CD4-positive, alpha-beta T cell treated with Interleukin-10 for 1 hour (primary cell): ENCODE results near the gene ERBB4.
"Not testable (repeated sequence)": the region's sequence is repeated elsewhere in the genome, so short reads cannot be mapped to it uniquely, and the experiment has no call there.

Experiments used
- DNase-seq: peaks from one replicate; pipeline ENCODE4 v3.0.0-alpha.2; 2020

The ERBB4 gene

GRCh38 chr2:211665299-211665698 lies 873.3 kb downstream of the ERBB4 start:
- DNase-seq: no peak

GRCh38 chr2:211664321-211664720 lies 874.3 kb downstream of the ERBB4 start:
- no peak for DNase-seq

- no peak for DNase-seq
These were observed 884.3 kb downstream of the ERBB4 start for GRCh38 chr2:211654211-211654780.

- no peak for DNase-seq
These were observed 886.3 kb downstream of the ERBB4 start for GRCh38 chr2:211652327-211652726.

- DNase-seq: no peak
These were observed 889.3 kb downstream of the ERBB4 start for GRCh38 chr2:211649331-211649730.

GRCh38 chr2:211631503-211631902 lies 907.1 kb downstream of the ERBB4 start:
- no peak for DNase-seq

GRCh38 chr2:211623096-211623495 lies 915.5 kb downstream of the ERBB4 start:
- no peak for DNase-seq

GRCh38 chr2:211620986-211621385 lies 917.6 kb downstream of the ERBB4 start:
- no peak for DNase-seq

GRCh38 chr2:211617803-211618202 lies 920.8 kb downstream of the ERBB4 start:
- no peak for DNase-seq

- DNase-seq: no peak
These were observed 927.0 kb downstream of the ERBB4 start for GRCh38 chr2:211611621-211612020.

- peak; percentile 29 for DNase-seq
These were observed 927.5 kb downstream of the ERBB4 start for GRCh38 chr2:211611061-211611518.

GRCh38 chr2:211609127-211609526 lies 929.5 kb downstream of the ERBB4 start:
- no peak for DNase-seq

- DNase-seq: no peak
These were observed 939.5 kb downstream of the ERBB4 start for GRCh38 chr2:211599146-211599545.

- DNase-seq: no peak
These were observed 940.4 kb downstream of the ERBB4 start for GRCh38 chr2:211598238-211598637.

- not testable (repeated sequence) for DNase-seq
These were observed 946.6 kb downstream of the ERBB4 start for GRCh38 chr2:211592006-211592405.

- DNase-seq: no peak
These were observed 947.2 kb downstream of the ERBB4 start for GRCh38 chr2:211591426-211591825.

- DNase-seq: no peak
These were observed 970.2 kb downstream of the ERBB4 start for GRCh38 chr2:211568439-211568838.

GRCh38 chr2:211564441-211564840 lies 974.2 kb downstream of the ERBB4 start:
- DNase-seq: no peak

GRCh38 chr2:211545582-211545981 lies 993.0 kb downstream of the ERBB4 start:
- no peak for DNase-seq

GRCh38 chr2:211534632-211535031 lies 1004.0 kb downstream of the ERBB4 start:
- no peak for DNase-seq

- not testable (repeated sequence) for DNase-seq
These were observed 1014.4 kb downstream of the ERBB4 start for GRCh38 chr2:211524248-211524647.

GRCh38 chr2:211516537-211516936 lies 1022.1 kb downstream of the ERBB4 start:
- DNase-seq: no peak

- DNase-seq: no peak
These were observed 1024.6 kb downstream of the ERBB4 start for GRCh38 chr2:211514049-211514448.

- no peak for DNase-seq
These were observed 1025.2 kb downstream of the ERBB4 start for GRCh38 chr2:211513446-211513845.

- no peak for DNase-seq
These were observed 1025.8 kb downstream of the ERBB4 start for GRCh38 chr2:211512806-211513205.
